Measurements from ENCODE around the gene MBTPS1.

The MBTPS1 gene

GRCh38 chr16:84004442-84004841 lies 112.3 kb downstream of the MBTPS1 start:
- Histone ChIP-seq H3K9me3 (ENCODE audit: control insufficient read depth, insufficient read depth, low read depth, low read length) (no peaks in the 10 kb centered on the region), H3K4me1 (ENCODE audit: control insufficient read depth, insufficient read depth, low read length) (no peaks in the 10 kb centered on the region), H3K4me3 (ENCODE audit: low read depth, low read length) (no peak overlapping the region), H3K27ac (ENCODE audit: extremely low read depth, low read depth, low read length) (no peak overlapping the region), H3K36me3 (ENCODE audit: control insufficient read depth in 2 of 2, insufficient read depth in 1 of 2, low read length in 2 of 2) (no peaks in the 10 kb centered on the region)
- TF ChIP-seq ZNF768 (tag by site-specific recombination; IDR thresholded peaks at IDR 0.05) (peak; percentile 76; the same call in 1 of the 2 replicates), ZNF335 (tag by site-specific recombination; conservative IDR thresholded peaks at IDR 0.05) (no peak), ZNF555 (tag by site-specific recombination; conservative IDR thresholded peaks at IDR 0.05) (no peak), ZNF138 (tag by site-specific recombination; IDR thresholded peaks at IDR 0.05; ENCODE audit: borderline replicate concordance) (no peak)
- ChIA-PET POLR2A (no interaction called here), CTCF (interaction anchor here (1.8 kb wide), 1 partner anchor 58 kb away, joined by 4 read pairs; no protein-coding TSS in a partner anchor)

All from HEK293 (cell line).